Activated T-cell treated with anti-CD3 and anti-CD28 coated beads for 24 hours (primary cell): ENCODE measurements around the gene KCNH8.
"Not testable (repeated sequence)": the region's sequence is repeated elsewhere in the genome, so short reads cannot be mapped to it uniquely, and the experiment has no call there.

Experiments
- DNase-seq: peaks from one replicate; pipeline ENCODE4 v3.0.0-alpha.2; 2020; ENCODE audit warnings: low read depth

Gene KCNH8

GRCh38 chr3:19173945-19174344, 25.6 kb downstream of the KCNH8 start:
- DNase-seq = no peak

DNA sequence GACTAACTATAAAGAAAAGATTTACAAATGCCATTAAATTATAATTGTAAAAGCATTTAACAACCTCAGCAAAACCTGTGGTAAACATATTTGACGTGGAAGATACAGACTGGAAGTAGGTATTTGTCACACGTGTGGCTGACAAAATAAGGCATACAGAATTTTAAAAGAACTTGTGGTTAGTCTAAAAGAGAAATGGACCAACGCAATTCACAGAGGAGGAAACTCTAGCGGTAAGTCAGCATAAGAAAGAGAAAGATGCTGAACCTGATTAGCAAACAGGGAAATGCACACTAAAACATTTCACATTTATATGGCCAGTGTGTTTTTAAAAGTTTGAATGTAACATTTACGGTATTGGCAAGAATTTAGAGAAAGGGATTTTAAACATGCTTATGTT, 35.3 kb downstream of the KCNH8 start:
- no peak for DNase-seq

DNA sequence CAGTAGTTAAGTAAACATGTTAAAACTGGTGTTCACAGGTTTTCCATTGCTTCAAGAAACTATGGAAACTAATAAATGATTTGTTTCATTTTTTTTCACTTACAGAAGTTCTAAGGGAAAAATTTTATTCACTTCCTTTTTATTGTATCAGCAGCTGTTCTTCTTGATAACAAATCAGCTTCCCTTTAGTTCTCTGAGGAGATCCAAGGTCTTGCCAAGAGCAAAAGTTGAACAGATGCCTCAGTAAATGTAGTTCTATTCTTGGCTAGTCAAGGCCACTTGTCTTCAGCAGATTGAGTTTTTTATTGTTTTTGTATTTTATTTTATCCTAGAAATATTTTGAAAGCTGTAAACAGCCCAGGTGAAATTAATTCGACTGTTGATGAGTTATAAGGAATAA, 41.8 kb downstream of the KCNH8 start:
- no peak for DNase-seq

- DNase-seq = no peak
Measured at GRCh38 chr3:19190602-19191001, 42.3 kb downstream of the KCNH8 start.

GRCh38 chr3:19199131-19199530, 50.8 kb downstream of the KCNH8 start:
- no peak for DNase-seq

DNA sequence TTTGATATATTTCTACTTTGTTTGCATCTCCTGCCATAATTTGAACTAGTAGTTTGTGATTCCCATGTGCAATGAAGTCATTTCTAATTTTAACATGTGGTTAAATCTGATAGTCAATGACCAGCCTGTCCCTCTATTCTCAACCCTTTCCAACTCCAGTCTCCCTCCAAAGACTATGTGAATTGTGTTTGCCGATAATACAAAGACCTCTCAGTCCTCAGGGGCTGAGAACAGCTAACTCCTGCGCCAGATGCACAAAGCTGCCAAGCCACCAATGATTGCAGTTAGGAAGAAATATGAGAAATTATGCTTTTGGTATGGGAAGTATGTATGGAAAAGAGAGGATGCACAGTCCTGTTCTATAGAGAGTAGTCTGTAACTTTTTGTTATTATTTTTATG, 54.0 kb downstream of the KCNH8 start:
- no peak for DNase-seq

DNA sequence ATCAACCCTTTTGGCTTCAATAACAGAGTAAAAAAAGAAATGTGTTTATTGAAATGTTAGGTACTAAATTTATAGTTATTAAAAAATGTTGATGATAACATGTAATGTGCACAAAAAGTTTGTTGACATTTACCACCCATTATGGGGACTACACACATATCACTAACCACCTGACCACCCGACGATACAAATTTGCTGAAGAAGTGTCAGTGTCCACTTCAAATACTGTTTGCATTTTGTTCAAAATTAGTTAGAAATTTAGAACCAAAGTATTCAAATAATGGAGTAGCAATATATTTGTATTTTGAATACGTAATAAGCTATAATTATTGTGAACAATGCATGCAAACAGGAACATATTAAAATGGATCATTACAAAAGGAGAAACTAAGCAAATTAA, 54.4 kb downstream of the KCNH8 start:
- no peak for DNase-seq

DNA sequence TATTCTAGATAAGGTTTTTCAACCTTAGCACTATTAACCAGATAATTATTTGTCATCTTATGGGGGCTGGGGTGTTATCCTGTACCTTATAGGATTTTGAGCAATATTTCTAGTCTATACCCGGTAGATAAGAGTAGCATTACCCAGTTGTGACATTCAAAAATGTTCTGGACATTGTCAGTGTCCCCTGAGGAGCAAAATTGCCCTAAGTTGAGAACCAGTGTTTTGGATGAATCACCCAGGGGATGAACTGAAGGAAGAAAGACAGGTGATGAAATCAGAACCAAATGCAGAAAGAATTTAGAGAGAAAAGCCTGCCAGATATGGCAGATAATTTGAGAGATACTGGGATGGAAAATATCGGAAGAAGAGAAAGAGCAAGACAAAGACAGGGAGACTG, 58.2 kb downstream of the KCNH8 start:
- DNase-seq = no peak

DNA sequence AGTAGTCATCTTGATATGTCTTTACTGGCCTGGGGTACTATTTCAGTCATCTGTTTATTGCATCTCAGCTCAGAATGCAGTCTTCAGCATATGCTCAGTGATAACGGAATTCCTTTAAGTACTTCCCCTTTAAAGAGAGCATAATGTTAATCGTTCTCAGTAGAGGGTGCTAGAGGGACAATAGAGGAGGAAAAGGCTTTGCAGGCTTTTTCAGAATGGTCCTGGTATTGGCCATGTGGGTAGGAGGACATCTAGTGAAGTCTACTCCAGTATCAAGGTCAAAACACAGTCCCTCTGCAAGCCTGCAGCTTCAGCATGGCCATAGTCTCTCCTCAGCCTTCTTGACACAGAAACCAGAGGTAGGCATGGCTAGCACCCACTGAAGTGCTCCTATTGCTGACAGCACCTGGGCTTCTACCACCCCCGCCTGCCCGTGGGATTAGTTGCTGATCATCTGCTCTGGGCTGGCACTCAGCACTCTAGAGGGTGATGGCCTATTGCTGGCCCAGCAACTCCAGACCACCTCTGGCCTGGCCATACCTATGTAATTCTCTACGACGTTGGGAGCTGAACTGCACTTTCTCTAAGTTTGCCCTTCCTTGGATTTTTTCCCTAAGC, 65.4 kb downstream of the KCNH8 start:
- DNase-seq = no peak

- DNase-seq = no peak
Measured at GRCh38 chr3:19215427-19215826, 67.1 kb downstream of the KCNH8 start.

DNA sequence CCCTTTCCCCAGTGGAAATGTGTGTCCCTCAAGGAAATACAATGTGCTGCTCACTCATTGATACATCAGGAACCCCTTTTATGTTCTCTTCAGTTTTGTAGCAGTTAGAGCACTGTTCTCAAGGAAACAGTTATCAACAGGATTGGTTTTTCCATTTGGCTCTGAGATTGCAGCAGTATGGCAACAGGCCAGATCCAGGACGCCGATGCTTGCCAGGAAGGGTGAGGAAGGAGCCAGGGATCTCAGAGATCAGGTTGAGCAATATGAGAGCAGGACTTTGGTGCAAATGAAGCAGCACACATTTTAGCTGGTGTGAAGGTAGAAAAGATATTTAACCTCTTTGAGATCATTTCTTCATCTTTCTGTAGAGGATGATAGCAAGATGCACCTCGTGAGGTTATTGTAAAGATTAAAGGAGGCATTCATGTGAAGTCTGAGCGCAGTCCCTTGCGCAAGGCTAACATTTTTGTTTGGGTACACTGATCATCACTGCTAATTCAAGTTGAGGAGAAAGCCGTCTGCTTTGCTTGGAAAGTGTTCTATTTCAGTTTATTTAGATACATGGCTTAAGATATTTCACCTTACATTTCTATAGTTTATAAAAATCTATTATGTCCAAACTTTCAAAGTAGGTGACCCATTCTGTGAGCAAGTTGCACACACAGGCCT, 68.5 kb downstream of the KCNH8 start:
- no peak for DNase-seq

DNA sequence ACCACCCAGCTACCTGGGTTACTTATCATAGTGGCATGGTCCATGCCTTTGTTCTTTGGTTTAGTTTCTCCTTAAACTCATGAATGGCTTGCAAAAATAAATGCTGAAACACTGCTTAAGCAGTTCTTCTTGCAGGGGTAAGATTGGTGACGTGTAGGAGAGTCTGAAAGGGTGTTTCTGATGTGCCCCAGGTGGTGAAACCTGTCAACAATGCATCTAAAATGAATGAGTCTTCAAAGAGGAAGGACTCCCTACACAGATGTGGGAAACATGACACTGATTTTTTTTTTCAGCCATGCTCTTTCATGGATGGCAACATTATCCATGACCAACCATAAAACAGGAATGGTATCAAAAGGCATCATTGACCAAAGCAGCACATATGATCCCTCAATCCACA, 72.0 kb downstream of the KCNH8 start:
- no peak for DNase-seq

DNA sequence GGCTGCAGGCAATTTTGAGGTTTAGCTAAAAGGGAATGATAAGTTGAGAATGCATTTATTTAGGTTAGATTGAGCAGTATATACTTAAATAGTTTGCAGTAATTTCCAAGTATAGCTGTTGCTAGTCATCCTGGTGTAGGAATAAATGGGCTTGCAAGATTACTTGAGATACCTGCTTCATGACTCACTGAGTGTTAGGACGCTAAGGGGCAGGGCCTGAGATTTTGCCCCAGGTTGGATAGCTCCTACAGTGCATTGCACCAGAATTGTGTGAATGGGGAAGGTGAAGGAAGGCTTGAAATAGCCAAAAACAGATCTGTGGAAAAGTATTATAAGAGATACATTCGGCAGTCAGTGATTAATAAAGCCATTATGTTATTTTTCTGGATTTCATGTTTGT, 72.8 kb downstream of the KCNH8 start:
- no peak for DNase-seq

DNA sequence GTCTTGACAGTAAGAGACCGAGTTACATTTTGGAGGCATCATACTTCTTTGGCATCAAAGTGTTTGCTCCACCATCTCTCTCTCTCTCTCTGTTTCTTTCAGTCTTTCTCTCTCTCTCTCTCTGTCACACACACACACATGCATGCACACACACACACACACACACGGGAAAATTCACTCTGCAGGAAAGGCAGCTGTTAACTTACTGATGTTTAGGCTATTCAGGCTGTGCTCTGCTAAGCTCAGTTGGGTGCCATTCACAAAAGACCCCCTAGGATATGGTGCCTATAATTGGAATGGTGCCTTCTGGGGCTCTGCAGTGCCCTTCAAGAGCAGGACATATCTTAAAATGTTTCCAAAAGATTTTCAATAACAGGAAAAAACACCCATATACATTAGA, 78.2 kb downstream of the KCNH8 start:
- no peak for DNase-seq

DNA sequence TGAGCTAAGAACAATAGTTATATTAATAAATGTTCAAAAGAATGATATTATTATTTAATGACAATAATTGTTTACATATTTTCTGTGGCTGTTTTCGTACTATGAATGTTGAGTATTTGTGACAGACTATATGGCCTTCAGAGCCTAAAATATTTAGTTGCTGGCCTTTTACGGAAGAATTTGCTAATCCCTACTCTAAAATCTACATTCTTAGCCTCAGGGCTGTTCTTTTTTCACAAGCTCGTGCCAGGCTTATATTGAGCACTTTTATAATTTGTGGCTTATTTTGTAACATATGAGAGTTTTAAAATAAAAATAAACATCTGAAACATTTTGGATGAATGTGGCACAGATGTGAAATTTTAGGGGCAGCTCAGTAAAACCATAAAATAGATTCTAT, 79.9 kb downstream of the KCNH8 start:
- DNase-seq = no peak

DNA sequence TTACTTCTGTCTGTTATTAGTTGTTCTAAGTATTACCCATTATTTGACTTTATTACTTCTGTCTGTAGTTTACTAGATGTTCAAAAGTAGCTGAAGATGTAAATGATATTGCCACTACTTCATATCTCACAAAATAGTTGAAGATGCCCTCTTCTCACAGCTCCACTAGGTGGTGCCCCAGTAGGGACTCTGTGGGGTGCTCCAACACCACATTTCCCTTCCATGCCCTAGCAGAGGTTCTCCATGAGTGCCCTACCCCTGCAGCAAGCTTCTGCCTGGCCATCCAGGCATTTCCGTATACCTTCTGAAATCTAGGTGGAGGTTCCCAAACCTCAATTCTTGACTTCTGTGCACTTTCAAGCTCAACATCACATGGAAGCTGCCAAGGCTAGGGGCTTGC, 80.8 kb downstream of the KCNH8 start:
- DNase-seq = no peak

DNA sequence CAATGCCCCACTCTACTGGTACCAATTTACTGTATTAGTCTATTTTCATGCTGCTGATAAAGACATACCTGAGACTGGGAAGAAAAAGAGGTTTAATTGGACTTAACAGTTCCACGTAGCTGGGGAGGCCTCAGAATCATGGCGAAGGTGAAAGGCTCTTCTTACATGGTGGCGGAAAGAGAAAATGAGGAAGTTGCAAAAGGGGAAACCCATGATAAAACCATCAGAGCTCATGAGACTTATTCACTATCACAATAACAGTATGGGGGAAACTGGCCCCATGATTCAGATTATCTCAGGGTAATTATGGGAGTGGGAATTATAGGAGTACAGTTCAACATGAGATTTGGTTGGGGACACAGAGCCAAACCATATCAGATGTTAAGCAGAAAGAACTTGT, 81.6 kb downstream of the KCNH8 start:
- DNase-seq = not testable (repeated sequence)

DNA sequence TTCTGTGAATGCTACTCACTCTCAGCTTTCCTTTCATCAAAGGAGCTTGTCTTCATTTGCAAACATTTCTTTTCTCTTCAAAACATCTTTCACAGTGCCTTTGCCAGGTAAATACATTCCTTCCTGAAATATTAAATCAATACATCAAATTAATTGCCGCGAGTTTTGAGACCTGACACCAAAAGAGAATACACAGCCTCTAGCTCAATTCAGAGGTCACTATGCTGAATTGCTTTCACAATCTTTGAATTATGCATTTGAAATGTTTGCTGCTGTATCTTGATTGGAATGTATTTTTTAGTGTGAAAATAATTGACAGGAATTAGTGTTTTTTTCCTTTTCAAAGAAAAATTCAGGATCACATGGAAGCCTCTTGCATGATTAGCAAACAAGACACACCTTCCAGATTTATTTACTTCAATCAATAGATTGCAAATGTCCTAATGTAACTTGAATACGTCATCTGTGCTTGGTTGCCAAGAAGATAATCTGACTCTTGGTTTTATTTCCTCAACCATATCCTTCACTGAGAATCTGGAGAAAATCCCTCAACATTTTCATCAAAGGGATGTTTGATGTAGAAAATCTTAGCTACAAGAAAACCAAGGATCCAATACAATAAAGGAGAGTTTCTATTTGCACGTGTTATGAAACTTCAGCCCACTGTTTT, 83.6 kb downstream of the KCNH8 start:
- no peak for DNase-seq

- no peak for DNase-seq
Measured at GRCh38 chr3:19232566-19232965, 84.3 kb downstream of the KCNH8 start.

DNA sequence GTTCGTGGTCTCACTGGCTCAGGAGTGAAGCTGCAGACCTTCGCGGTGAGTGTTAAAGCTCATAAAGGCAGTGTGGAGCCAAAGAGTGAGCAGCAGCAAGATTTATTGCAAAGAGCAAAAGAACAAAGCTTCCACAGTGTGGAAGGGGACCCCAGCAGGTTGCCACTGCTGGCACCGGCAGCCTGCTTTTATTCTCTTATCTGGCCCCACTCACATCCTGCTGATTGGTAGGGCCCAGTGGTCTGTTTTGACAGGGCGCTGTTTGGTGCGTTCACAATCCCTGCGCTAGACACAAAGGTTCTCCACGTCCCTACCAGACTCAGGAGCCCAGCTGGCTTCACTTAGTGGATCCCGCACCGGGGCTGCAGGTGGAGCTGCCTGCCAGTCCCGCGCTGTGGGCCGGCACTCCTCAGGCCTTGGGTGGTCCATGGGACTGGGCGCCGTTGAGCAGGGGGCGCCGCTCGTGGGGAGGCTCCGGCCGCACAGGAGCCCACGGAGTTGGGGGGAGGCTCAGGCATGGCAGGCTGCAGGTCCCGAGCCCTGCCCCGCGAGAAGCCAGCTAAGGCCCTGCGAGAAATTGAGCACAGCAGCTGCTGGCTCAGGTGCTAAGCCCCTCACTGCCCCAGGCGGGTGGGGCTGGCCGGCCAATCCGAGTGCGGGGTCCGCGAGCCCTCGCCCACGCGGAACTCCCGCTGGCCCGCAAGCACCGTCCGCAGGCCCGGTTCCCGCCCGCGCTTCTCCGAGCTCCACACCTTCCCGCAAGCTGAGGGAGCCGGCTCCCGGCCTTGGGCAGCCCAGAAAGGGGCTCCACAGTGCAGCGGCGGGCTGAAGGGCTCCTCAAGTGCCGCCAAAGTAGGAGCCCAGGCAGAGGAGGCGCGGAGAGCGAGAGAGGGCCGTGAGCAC, 85.8 kb downstream of the KCNH8 start:
- not testable (repeated sequence) for DNase-seq

- DNase-seq = no peak
Measured at GRCh38 chr3:19248143-19248542, 99.8 kb downstream of the KCNH8 start.

GRCh38 chr3:19248767-19249166, 100.5 kb downstream of the KCNH8 start:
- no peak for DNase-seq
